CD14-positive monocyte (primary cell): ENCODE results near the gene GMFB. TPM values are rescaled to one million over a fixed set of nuclear protein-coding genes. Genes with fewer than 3 reads are reported as not detected.

ENCODE experiments used
- DNase-seq, 3 donors: peaks; one replicate each; pipeline ENCODE4 v3.0.0-alpha.2; 2011 to 2022
- H2AFZ ChIP-seq: 2 replicates; pipeline ENCODE4 v1.6.0; 2012; ENCODE audit warnings: mild to moderate bottlenecking, low read depth, low read length, inconsistent platforms; ENCODE audit not compliant: insufficient read depth, poor library complexity, severe bottlenecking
- H3K27ac ChIP-seq, 2 donors: 1 replicate in 1 of 2; 2 replicates in 1 of 2; pipeline ENCODE4 v1.5.1; 2012 to 2013; ENCODE audit warnings: low read length in 2 of 2, control low read depth in 1 of 2, inconsistent platforms in 1 of 2, low read depth in 1 of 2, mild to moderate bottlenecking in 1 of 2
- H3K27me3 ChIP-seq, 2 donors: one replicate each; pipeline versions ENCODE4 v1.6.0 to v1.6.1; 2011 to 2013; ENCODE audit warnings: low read length in 2 of 2; ENCODE audit not compliant: control insufficient read depth in 2 of 2, insufficient read depth in 2 of 2
- H3K36me3 ChIP-seq, 2 donors: replicated peaks in 1 of 2; 1 replicate in 1 of 2; 2 replicates in 1 of 2; pipeline versions ENCODE4 v1.5.1 to v1.6.1; 2012 to 2013; ENCODE audit warnings: low read length in 2 of 2, control low read depth in 1 of 2, inconsistent platforms in 1 of 2, mild to moderate bottlenecking in 1 of 2; ENCODE audit not compliant: insufficient read depth in 2 of 2, control insufficient read depth in 1 of 2
- H3K4me1 ChIP-seq, 2 donors: 1 replicate in 1 of 2; 2 replicates in 1 of 2; pipeline versions ENCODE4 v1.5.1 to v1.6.1; 2012 to 2013; ENCODE audit warnings: low read length in 2 of 2, control low read depth in 1 of 2, inconsistent platforms in 1 of 2, mild to moderate bottlenecking in 1 of 2, moderate library complexity in 1 of 2; ENCODE audit not compliant: insufficient read depth in 2 of 2, control insufficient read depth in 1 of 2
- H3K4me2 ChIP-seq: replicated peaks from 2 replicates; pipeline ENCODE3; 2012; ENCODE audit warnings: low read length, moderate library complexity, mild to moderate bottlenecking; ENCODE audit not compliant: poor library complexity, severe bottlenecking; ENCODE audit errors: extremely low read depth
- H3K4me3 ChIP-seq, 3 experiments: fragments of 200-600 bp in 1 of 3; sonication (generic) in 1 of 3; replicated peaks in 1 of 3; 1 replicate in 2 of 3; 2 replicates in 1 of 3; pipeline ENCODE4 v1.5.1; 2011 to 2013; ENCODE audit warnings: low read length in 3 of 3, mild to moderate bottlenecking in 3 of 3, control low read depth in 2 of 3, low read depth in 2 of 3, inconsistent platforms in 1 of 3, moderate library complexity in 1 of 3
- H3K79me2 ChIP-seq: 2 replicates; pipeline ENCODE4 v1.6.0; 2012; ENCODE audit warnings: mild to moderate bottlenecking, control low read depth, inconsistent platforms, low read length, moderate library complexity; ENCODE audit not compliant: insufficient read depth
- H3K9ac ChIP-seq: 2 replicates; pipeline ENCODE4 v1.6.0; 2017; ENCODE audit warnings: low read length, mild to moderate bottlenecking; ENCODE audit not compliant: insufficient read depth, poor library complexity, severe bottlenecking
- H3K9me3 ChIP-seq, 2 donors: replicated peaks in 1 of 2; 1 replicate in 1 of 2; 2 replicates in 1 of 2; pipeline versions ENCODE4 v1.5.1 to v1.6.1; 2012 to 2013; ENCODE audit warnings: low read length in 2 of 2, control low read depth in 1 of 2; ENCODE audit not compliant: control insufficient read depth in 1 of 2, insufficient read depth in 1 of 2
- H4K20me1 ChIP-seq: 2 replicates; pipeline ENCODE4 v1.6.0; 2012; ENCODE audit warnings: mild to moderate bottlenecking, low read length, control low read depth, moderate library complexity; ENCODE audit not compliant: insufficient read depth
- H3K27ac Mint-ChIP-seq, 7 donors: one replicate each; pipeline ENCODE4 v1.8.0; 2020; ENCODE audit warnings: mild to moderate bottlenecking in 7 of 7, mixed read lengths in 7 of 7, moderate library complexity in 6 of 7, inconsistent platforms in 2 of 7
- H3K27me3 Mint-ChIP-seq, 3 donors: one replicate each; pipeline ENCODE4 v1.8.0; 2021 to 2022; ENCODE audit warnings: low read depth in 3 of 3, mild to moderate bottlenecking in 3 of 3, mixed read lengths in 3 of 3, moderate library complexity in 3 of 3, inconsistent platforms in 1 of 3
- H3K36me3 Mint-ChIP-seq, 2 donors: one replicate each; pipeline ENCODE4 v1.8.0; 2020; ENCODE audit warnings: mixed read lengths in 2 of 2, inconsistent platforms in 1 of 2, mild to moderate bottlenecking in 1 of 2
- H3K4me1 Mint-ChIP-seq: one replicate; pipeline ENCODE4 v1.8.0; 2020; ENCODE audit warnings: mild to moderate bottlenecking, mixed read lengths
- H3K4me3 Mint-ChIP-seq, 2 donors: one replicate each; pipeline ENCODE4 v1.8.0; 2020; ENCODE audit warnings: mild to moderate bottlenecking in 2 of 2, mixed read lengths in 2 of 2, moderate library complexity in 1 of 2
- H3K9me3 Mint-ChIP-seq, 7 donors: one replicate each; pipeline ENCODE4 v1.8.0; 2020 to 2022; ENCODE audit warnings: mixed read lengths in 7 of 7, mild to moderate bottlenecking in 6 of 7, moderate library complexity in 6 of 7, inconsistent platforms in 2 of 7
- whole genome bisulfite sequencing: methylation state at CpG from one replicate; pipeline ENCODE4 v1.1.5; 2013; ENCODE audit warnings: missing lambda C conversion rate; ENCODE audit not compliant: insufficient coverage; 5-methylcytosine and 5-hydroxymethylcytosine counted together
- intact Hi-C, 2 donors: fragments of 100-400 bp; cut with micrococcal nuclease; formaldehyde crosslinking; loops; one replicate each; pipeline versions ENCODE4 v1.15.0 to v1.15.1; 2023
- polyA plus RNA-seq, 3 donors: library from polyadenylated mRNA; depleted of rRNA in 1 of 3; unstranded in 2 of 3; stranded (reverse) in 1 of 3; fragments of 300-500 nt in 2 of 3; fragments of >200 nt in 1 of 3; fragmentation: Illumina TruSeq in 2 of 3; gene quantifications; 1 replicate in 2 of 3; 2 replicates in 1 of 3; pipeline ENCODE4 v1.2.3, GENCODE V29; 2012 to 2021
- TF ChIP-seq, protein P1 (sequence below): fragments of 200-600 bp; IDR thresholded peaks from one replicate; pipeline ENCODE4 v1.8.0; 2022; ENCODE audit warnings: antibody characterized with exemption, mild to moderate bottlenecking

The GMFB gene
- polyA plus RNA-seq, 3 donors, result 10.8 to 41.1 (median 26.1) TPM

DNA sequence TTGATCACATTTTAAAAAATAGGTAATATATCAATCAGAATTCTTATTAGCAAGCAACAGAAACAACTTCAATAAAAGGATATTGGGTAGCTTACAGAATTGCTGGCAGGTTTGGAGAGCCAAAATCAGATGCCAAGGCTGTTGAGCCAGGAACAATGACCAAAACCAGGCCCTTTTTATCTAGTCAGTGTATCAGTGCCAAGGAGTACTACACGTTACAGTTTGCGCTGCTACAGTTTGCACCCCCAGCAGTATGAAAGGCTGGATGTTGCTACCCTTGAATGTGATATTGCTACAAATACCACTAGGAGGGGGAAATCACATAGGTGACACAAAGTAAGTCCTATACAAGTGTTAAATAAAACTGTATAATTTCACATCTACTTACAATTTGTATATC is 40.2 kb upstream of the GMFB start:
- no peaks in the 10 kb centered on the region for H3K79me2 ChIP-seq
- H3K27ac Mint-ChIP-seq, result no peak overlapping the region
- H3K27ac ChIP-seq, result no peak overlapping the region
- no peak overlapping the region for H2AFZ ChIP-seq
- TF ChIP-seq, protein P1, sequence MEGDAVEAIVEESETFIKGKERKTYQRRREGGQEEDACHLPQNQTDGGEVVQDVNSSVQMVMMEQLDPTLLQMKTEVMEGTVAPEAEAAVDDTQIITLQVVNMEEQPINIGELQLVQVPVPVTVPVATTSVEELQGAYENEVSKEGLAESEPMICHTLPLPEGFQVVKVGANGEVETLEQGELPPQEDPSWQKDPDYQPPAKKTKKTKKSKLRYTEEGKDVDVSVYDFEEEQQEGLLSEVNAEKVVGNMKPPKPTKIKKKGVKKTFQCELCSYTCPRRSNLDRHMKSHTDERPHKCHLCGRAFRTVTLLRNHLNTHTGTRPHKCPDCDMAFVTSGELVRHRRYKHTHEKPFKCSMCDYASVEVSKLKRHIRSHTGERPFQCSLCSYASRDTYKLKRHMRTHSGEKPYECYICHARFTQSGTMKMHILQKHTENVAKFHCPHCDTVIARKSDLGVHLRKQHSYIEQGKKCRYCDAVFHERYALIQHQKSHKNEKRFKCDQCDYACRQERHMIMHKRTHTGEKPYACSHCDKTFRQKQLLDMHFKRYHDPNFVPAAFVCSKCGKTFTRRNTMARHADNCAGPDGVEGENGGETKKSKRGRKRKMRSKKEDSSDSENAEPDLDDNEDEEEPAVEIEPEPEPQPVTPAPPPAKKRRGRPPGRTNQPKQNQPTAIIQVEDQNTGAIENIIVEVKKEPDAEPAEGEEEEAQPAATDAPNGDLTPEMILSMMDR, result no peak
- no peak overlapping the region for H3K4me3 Mint-ChIP-seq
- H3K4me1 Mint-ChIP-seq, result no peaks in the 10 kb centered on the region
- intact Hi-C loops, result no loop called here
- no peaks in the 10 kb centered on the region for H3K27me3 ChIP-seq
- H4K20me1 ChIP-seq, result no peaks in the 10 kb centered on the region
- no peaks in the 10 kb centered on the region for H3K9me3 ChIP-seq
- H3K4me2 ChIP-seq, result no peak overlapping the region
- no CpG with 5 or more reads among the region's 2 CpGs for WGBS
- DNase-seq, result no peak
- peaks cover 34% of the 10 kb centered on the region in 2 donors for H3K36me3 Mint-ChIP-seq
- H3K27me3 Mint-ChIP-seq, result no peaks in the 10 kb centered on the region
- no peaks in the 10 kb centered on the region for H3K9me3 Mint-ChIP-seq
- no peaks in the 10 kb centered on the region for H3K4me1 ChIP-seq
- no peak overlapping the region for H3K4me3 ChIP-seq
- H3K9ac ChIP-seq, result no peak overlapping the region
- H3K36me3 ChIP-seq, result peaks cover 32 to 61% of the 10 kb centered on the region in 2 donors

DNA sequence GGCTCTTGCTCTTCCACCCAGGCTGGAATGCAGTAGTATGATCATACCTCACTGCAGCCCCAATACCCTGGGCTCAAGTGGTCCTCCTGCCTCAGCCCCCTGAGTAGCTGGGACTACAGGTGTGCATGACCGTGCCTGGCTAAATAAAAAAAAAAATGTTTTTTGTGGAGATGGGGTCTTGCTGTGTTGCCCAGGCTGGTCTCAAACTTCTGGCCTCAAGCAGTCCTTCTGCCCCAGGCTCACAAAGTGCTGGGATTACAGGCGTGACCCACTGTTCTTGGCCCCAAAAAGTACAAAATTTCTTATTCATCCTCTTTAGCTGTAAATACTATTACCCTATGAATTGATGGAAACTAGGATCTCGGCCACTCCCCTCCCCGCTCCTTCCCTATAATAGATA is 35.6 kb upstream of the GMFB start:
- no peaks in the 10 kb centered on the region for H3K79me2 ChIP-seq
- no peak overlapping the region for H3K4me2 ChIP-seq
- no peaks in the 10 kb centered on the region for H4K20me1 ChIP-seq
- Mint-ChIP-seq H3K4me1 (no peaks in the 10 kb centered on the region), H3K27me3 (no peaks in the 10 kb centered on the region), H3K4me3 (no peak overlapping the region), H3K27ac (peak overlapping the region in 1 of 7 donors; percentile 61), H3K36me3 (peaks cover 43 to 48% of the 10 kb centered on the region in 2 donors), H3K9me3 (no peaks in the 10 kb centered on the region)
- TF ChIP-seq, protein P1, result no peak
- H3K4me3 ChIP-seq, result no peak overlapping the region
- no peak overlapping the region for H3K27ac ChIP-seq
- intact Hi-C loops, result no loop called here
- no CpG with 5 or more reads among the region's 4 CpGs for WGBS
- H3K9me3 ChIP-seq, result no peaks in the 10 kb centered on the region
- H3K4me1 ChIP-seq, result no peaks in the 10 kb centered on the region
- DNase-seq, result no peak
- H2AFZ ChIP-seq, result no peak overlapping the region
- no peaks in the 10 kb centered on the region for H3K27me3 ChIP-seq
- H3K9ac ChIP-seq, result no peak overlapping the region
- peaks cover 36 to 60% of the 10 kb centered on the region in 2 donors for H3K36me3 ChIP-seq
